Fibroblast of skin of right quadriceps (primary cell): ENCODE data around the gene RCOR1.

Experiments
- DNase-seq: peaks from one replicate; pipeline ENCODE4 v3.0.0-alpha.2; 2013

RCOR1 gene

DNA sequence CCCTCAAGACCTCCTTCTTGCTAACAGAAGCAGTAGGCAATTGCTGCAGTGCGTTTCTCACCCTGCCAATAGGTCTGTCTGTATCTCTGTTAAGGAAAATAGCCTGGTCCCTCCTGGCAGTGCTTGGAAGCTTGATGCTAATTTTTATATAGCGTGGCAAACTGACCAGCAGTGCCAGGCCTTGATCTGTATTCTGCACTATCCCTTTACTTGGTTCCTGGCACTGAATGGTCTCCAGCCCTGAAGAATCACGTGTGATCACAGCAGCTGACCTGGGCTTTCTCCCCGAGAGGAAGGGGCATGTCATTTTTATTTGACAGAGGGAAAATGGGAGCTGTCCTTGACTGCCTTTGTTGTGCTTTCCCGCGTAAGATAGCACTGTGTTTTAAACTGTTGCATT is 136.1 kb downstream of the RCOR1 start:
- DNase-seq, result no peak

DNA sequence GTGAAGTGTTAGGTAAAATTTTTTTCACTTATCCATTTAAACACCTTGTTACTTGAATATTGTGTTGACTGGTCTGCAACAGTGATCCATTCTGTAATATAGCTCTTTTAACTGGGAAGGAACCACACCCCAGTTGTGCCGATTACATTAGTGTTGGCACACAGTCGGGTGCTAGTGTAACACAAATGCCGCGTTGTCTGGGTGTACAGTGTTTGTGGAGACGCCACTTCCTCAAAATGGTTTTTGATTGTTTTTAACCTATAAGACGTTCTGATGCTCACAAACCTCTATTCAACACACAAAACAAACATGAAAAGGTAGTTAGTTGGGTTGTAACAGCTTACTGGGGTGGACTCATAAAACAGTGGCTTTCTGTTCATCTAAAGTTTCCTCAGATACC is 136.8 kb downstream of the RCOR1 start:
- no peak for DNase-seq

DNA sequence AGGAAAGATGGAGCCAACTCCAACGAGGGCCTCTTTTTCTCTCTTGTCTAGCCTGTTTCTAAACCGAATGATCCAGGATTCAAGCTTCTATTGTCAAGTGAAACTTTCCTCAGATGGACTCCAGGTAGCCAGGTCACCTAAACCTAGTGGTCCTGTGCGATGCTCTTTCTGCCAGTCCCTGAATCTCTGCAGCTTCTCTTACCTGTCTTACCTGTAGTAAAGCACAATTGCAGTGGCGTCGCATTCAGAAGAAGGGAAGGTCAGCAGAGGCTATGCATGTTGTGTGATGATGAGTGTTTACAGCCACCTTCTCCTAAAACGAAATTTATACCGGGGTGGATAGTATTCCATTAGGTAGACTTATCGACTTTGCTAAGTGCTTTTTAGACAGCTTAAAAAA is 137.4 kb downstream of the RCOR1 start:
- DNase-seq, result no peak

GRCh38 chr14:102731101-102731870 is 138.8 kb downstream of the RCOR1 start:
- no peak for DNase-seq

DNA sequence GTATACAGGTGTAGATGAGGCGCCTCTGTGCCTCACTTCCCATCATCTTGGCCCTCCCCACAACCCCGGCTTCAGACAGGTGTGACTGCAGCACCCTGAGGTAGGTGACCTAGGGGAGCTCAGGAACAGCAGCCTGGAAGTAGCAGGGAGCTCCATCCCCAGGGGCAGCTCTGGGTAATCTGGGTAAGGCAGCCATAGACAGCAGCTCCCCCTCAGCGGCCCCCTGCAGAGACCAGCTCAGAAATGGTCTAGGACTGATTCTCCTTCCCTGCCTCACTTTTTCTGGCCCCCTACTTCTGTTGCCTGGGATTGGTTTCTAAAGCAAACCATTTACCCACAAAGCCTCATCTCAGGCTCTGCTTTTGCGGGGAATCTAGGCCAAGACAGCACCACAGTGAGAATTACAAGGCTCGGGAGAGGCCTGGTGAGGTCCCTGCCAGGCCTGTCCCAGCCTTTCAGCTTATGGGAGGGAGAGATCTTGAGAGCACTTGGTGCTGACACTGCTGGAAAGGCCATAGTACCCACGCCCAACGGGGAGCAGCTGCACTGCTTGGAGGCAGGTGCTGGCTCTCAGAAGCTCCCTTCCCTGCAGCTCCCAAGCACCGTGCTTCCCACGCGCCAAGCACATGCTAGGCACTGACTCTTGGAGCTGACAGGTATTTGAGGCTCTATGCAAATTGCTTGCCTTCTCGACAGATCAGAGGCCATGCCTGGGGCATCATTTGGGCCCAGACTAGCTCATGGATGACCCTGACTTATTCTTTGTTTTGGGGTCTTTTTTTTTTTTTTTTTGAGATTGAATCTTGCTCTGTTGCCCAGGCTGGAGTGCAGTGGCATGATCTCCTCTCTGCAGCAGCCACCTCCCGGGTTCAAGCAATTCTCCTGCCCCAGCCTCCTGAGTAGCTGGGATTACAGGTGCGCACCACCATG is 139.7 kb downstream of the RCOR1 start:
- DNase-seq, result no peak

- DNase-seq, result no peak
Observed at GRCh38 chr14:102732924-102733323, 140.5 kb downstream of the RCOR1 start.

GRCh38 chr14:102733326-102733725 is 140.9 kb downstream of the RCOR1 start:
- DNase-seq, result no peak

- DNase-seq, result no peak
Observed at GRCh38 chr14:102734436-102734835, 142.0 kb downstream of the RCOR1 start.

GRCh38 chr14:102736956-102737355 is 144.5 kb downstream of the RCOR1 start:
- no peak for DNase-seq

DNA sequence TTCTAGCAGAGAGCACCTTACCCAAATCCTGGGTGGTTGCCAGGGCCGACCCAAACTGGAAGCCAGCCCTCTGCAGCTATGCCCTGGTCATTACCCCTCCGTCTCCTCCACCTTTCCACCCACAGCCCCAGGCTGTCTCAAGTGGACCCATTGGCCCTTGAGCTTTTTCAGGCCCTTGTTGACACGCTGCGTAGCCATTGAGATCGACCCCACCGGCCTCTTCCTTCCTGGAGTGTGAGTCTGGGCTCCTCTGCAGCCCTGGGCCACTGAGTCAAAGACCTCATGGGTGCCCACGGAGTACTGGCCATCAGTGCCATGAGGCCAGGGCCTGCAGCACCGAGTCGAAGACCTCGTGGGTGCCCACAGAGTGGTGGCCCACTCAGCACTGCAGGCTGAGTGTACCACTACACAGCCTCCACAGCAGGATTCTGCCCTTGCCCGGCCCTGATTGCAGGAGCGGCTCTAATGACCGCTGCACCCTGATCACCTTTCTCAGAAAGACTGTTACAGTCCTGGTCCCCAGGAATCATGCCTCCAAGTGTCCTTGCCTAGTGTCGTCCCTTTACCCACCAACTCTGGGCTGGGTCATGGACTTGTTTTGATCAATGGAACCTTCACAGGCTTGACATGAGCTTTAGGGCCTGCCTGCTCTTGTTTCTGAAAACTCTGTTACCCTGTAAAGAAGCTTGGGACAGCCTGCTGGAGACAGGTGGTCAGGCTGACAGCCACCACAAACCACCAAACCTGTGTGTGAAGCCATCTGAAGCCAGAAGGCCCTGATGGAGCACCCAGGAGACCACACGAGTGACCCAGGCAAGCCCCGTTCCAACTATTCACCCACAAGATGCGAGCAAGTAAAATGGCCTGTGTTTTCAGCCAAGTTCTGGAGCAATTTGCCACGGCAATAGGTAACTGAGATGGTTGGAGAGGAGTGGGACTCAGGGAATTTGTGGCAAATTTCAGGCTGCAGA is 145.2 kb downstream of the RCOR1 start:
- no peak for DNase-seq

GRCh38 chr14:102738373-102739189 is 146.1 kb downstream of the RCOR1 start:
- DNase-seq, result no peak

- no peak for DNase-seq
Observed at GRCh38 chr14:102739190-102739469, 146.7 kb downstream of the RCOR1 start.

- DNase-seq, result no peak
Observed at GRCh38 chr14:102746634-102747438, 154.4 kb downstream of the RCOR1 start.

- DNase-seq, result no peak
Observed at GRCh38 chr14:102748806-102749205, 156.4 kb downstream of the RCOR1 start.

- no peak for DNase-seq
Observed at GRCh38 chr14:102749393-102750305, 157.2 kb downstream of the RCOR1 start.

DNA sequence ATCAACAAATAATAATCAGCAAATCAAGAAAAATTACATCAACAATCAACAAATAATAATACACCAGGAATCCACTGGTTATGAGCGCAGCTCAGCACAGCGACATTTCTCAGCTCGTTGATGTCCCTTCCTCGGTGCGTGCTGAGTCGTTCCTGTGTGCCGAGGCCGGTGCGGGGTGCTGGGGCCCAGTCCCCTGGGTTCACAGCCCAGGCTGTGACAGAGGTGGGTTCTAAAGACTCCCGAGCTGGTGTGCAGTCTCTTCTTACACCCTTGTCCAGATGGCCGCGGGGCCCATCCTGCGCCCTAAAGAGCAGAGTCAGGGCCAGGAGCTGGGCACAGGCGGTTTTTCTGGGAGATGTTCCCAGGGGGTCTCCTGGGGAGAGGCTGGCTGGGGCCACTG is 157.9 kb downstream of the RCOR1 start:
- no peak for DNase-seq

GRCh38 chr14:102751088-102751487 is 158.6 kb downstream of the RCOR1 start:
- no peak for DNase-seq

- DNase-seq, result no peak
Observed at GRCh38 chr14:102752239-102752847, 159.9 kb downstream of the RCOR1 start.

- DNase-seq, result no peak
Observed at GRCh38 chr14:102754370-102755262, 162.2 kb downstream of the RCOR1 start.
